CD8-positive, alpha-beta memory T cell (primary cell): ENCODE measurements around the gene PYGM. TPM values are rescaled to one million over a fixed set of nuclear protein-coding genes. Genes with fewer than 3 reads are reported as not detected.
A peak's percentile ranks its signal among the peaks of the same experiment; 100 is the strongest.

Source experiments
- CTCF ChIA-PET: fragments of 350-600 bp; sonication (Branson Sonifier 250); formaldehyde crosslinking; loops from one replicate; lab custom pipeline; 2021; ENCODE audit warnings: antibody characterized with exemption; lab: Charles Lee
- POLR2A ChIA-PET: fragments of 350-600 bp; sonication (Branson Sonifier 250); formaldehyde crosslinking; loops from one replicate; lab custom pipeline; 2021; ENCODE audit warnings: antibody characterized with exemption; lab: Charles Lee
- DNase-seq, 5 donors: peaks; one replicate each; pipeline versions ENCODE4 v3.0.0 to v3.0.0-alpha.2; 2020 to 2022; ENCODE audit warnings: mixed read lengths in 1 of 5
- H3K27ac ChIP-seq: one replicate; pipeline ENCODE4 v1.7.0; 2013; ENCODE audit warnings: low read depth, mild to moderate bottlenecking, low read length, moderate library complexity
- H3K27me3 ChIP-seq: 2 replicates; pipeline ENCODE4 v1.7.0; 2013; ENCODE audit warnings: low read length, mild to moderate bottlenecking; ENCODE audit not compliant: insufficient read depth, poor library complexity, severe bottlenecking
- H3K36me3 ChIP-seq: 2 replicates; pipeline ENCODE4 v1.7.0; 2013; ENCODE audit warnings: mild to moderate bottlenecking, low read length, moderate library complexity; ENCODE audit not compliant: insufficient read depth
- H3K4me1 ChIP-seq: 2 replicates; pipeline ENCODE4 v1.7.0; 2013; ENCODE audit warnings: mild to moderate bottlenecking, low read length, moderate library complexity; ENCODE audit not compliant: insufficient read depth
- H3K4me3 ChIP-seq: 2 replicates; pipeline ENCODE4 v1.7.0; 2013; ENCODE audit warnings: mild to moderate bottlenecking, low read length
- H3K9me3 ChIP-seq: 2 replicates; pipeline ENCODE4 v1.7.0; 2013; ENCODE audit warnings: mild to moderate bottlenecking, low read length
- H3K27ac Mint-ChIP-seq, 8 donors: one replicate each; pipeline ENCODE4 v1.8.0; 2020 to 2021; ENCODE audit warnings: mixed read lengths in 8 of 8, mild to moderate bottlenecking in 6 of 8, inconsistent platforms in 3 of 8, moderate library complexity in 3 of 8
- H3K27me3 Mint-ChIP-seq, 2 donors: one replicate each; pipeline ENCODE4 v1.8.0; 2020 to 2021; ENCODE audit warnings: mixed read lengths in 2 of 2, mild to moderate bottlenecking in 1 of 2, moderate library complexity in 1 of 2
- H3K36me3 Mint-ChIP-seq, 3 donors: one replicate each; pipeline ENCODE4 v1.8.0; 2020 to 2021; ENCODE audit warnings: mixed read lengths in 3 of 3, inconsistent platforms in 1 of 3, mild to moderate bottlenecking in 1 of 3
- H3K4me1 Mint-ChIP-seq, 3 donors: one replicate each; pipeline ENCODE4 v1.8.0; 2020 to 2021; ENCODE audit warnings: mixed read lengths in 3 of 3, inconsistent platforms in 1 of 3, mild to moderate bottlenecking in 1 of 3
- H3K4me3 Mint-ChIP-seq, 7 donors: one replicate each; pipeline ENCODE4 v1.8.0; 2020 to 2021; ENCODE audit warnings: mixed read lengths in 7 of 7, mild to moderate bottlenecking in 6 of 7, moderate library complexity in 4 of 7, inconsistent platforms in 2 of 7
- H3K9me3 Mint-ChIP-seq, 5 donors: one replicate each; pipeline ENCODE4 v1.8.0; 2020 to 2022; ENCODE audit warnings: mixed read lengths in 5 of 5, mild to moderate bottlenecking in 3 of 5, moderate library complexity in 2 of 5, inconsistent platforms in 1 of 5
- polyA plus RNA-seq: library from polyadenylated mRNA; unstranded; fragments of 300-500 nt; fragmentation: Illumina TruSeq; gene quantifications from one replicate; pipeline ENCODE4 v1.2.3, GENCODE V29; 2021
- total RNA-seq, 2 experiments: library from RNA; stranded (reverse); gene quantifications; one replicate each; pipeline ENCODE4 v1.2.3, GENCODE V29; 2021

PYGM gene
- total and polyA plus RNA-seq, 3 experiments from 2014 or later = 0.15 to 2.2 (median 2.2) TPM

GRCh38 chr11:64750361-64751054, 9.3 kb downstream of the PYGM start:
- H3K36me3 ChIP-seq = peaks cover 6% of the 10 kb centered on the region
- peaks cover 23% of the 10 kb centered on the region for H3K4me1 ChIP-seq
- Mint-ChIP-seq H3K36me3 (peaks cover 0 to 32% (median 2%) of the 10 kb centered on the region in 3 donors), H3K27me3 (no peaks in the 10 kb centered on the region), H3K27ac (peak overlapping the region in 4 of 8 donors; percentile 17 to 90 (median 48)), H3K4me3 (no peak overlapping the region), H3K9me3 (no peaks in the 10 kb centered on the region), H3K4me1 (peaks cover 19 to 38% (median 32%) of the 10 kb centered on the region in 3 donors)
- peak in 1 of 5 donors; percentile 29 for DNase-seq
- CTCF ChIA-PET = interaction anchor here (18.5 kb wide), 1 partner anchor 16 kb away, joined by 441 read pairs; the partner anchor contains the start of genes PYGM and SF1
- no peaks in the 10 kb centered on the region for H3K27me3 ChIP-seq
- H3K27ac ChIP-seq = no peak overlapping the region
- POLR2A ChIA-PET = no interaction called here
- H3K9me3 ChIP-seq = no peaks in the 10 kb centered on the region
- no peak overlapping the region for H3K4me3 ChIP-seq

- Mint-ChIP-seq H3K4me3 (peak overlapping the region in 5 of 7 donors; percentile 13 to 35 (median 32)), H3K4me1 (peaks cover 26 to 47% (median 35%) of the 10 kb centered on the region in 3 donors), H3K27me3 (peaks cover 0 to 7% of the 10 kb centered on the region in 2 donors), H3K27ac (peak overlapping the region in 5 of 8 donors; percentile 55 to 95 (median 78)), H3K9me3 (no peaks in the 10 kb centered on the region), H3K36me3 (peaks cover 0 to 39% (median 2%) of the 10 kb centered on the region in 3 donors)
- ChIA-PET POLR2A (interaction anchor here (6.6 to 8.0 kb wide), 2 partner anchors 17 to 29 kb away, joined by 158 to 220 read pairs; partner anchors contain the start of genes PYGM and SF1), CTCF (interaction anchor here (1.0 to 18.5 kb wide), 4 partner anchors 19 to 146 kb away, joined by 3 to 441 read pairs (median 5); partner anchors contain the start of genes MEN1, PYGM and SF1)
- no peaks in the 10 kb centered on the region for H3K27me3 ChIP-seq
- peaks cover 23% of the 10 kb centered on the region for H3K4me1 ChIP-seq
- no peaks in the 10 kb centered on the region for H3K9me3 ChIP-seq
- H3K27ac ChIP-seq = no peak overlapping the region
- H3K36me3 ChIP-seq = peaks cover 6% of the 10 kb centered on the region
- DNase-seq = no peak
- H3K4me3 ChIP-seq = no peak overlapping the region
Measured at GRCh38 chr11:64747961-64748665, 11.7 kb downstream of the PYGM start.

- peak overlapping the region; percentile 64 to 100 (median 82) for H3K27ac Mint-ChIP-seq
- H3K4me3 Mint-ChIP-seq = peak overlapping the region; percentile 54 to 98 (median 65)
- ChIA-PET CTCF (interaction anchor here (1.0 to 18.5 kb wide), 3 partner anchors 21 to 148 kb away, joined by 3 to 441 read pairs (median 6); partner anchors contain the start of genes PYGM and SF1), POLR2A (interaction anchor here (6.6 to 8.0 kb wide), 2 partner anchors 19 to 31 kb away, joined by 158 to 220 read pairs; partner anchors contain the start of genes PYGM and SF1)
- no peak for DNase-seq
- H3K9me3 ChIP-seq = no peaks in the 10 kb centered on the region
- no peaks in the 10 kb centered on the region for H3K27me3 ChIP-seq
- peaks cover 30 to 53% (median 31%) of the 10 kb centered on the region in 3 donors for H3K4me1 Mint-ChIP-seq
- peaks cover 2% of the 10 kb centered on the region for H3K36me3 ChIP-seq
- peaks cover 0 to 7% of the 10 kb centered on the region in 2 donors for H3K27me3 Mint-ChIP-seq
- no peaks in the 10 kb centered on the region for H3K9me3 Mint-ChIP-seq
- peak overlapping the region; percentile 95 for H3K27ac ChIP-seq
- H3K4me1 ChIP-seq = peaks cover 31% of the 10 kb centered on the region
- H3K4me3 ChIP-seq = no peak overlapping the region
- H3K36me3 Mint-ChIP-seq = peaks cover 0 to 29% (median 2%) of the 10 kb centered on the region in 3 donors
Measured at GRCh38 chr11:64746486-64746885, 13.3 kb downstream of the PYGM start.

- Mint-ChIP-seq H3K4me1 (peaks cover 31 to 56% (median 35%) of the 10 kb centered on the region in 3 donors), H3K9me3 (no peaks in the 10 kb centered on the region), H3K4me3 (peak overlapping the region; percentile 93 to 98 (median 97)), H3K27me3 (peaks cover 0 to 7% of the 10 kb centered on the region in 2 donors), H3K36me3 (peaks cover 0 to 28% (median 2%) of the 10 kb centered on the region in 3 donors), H3K27ac (peak overlapping the region; percentile 93 to 100 (median 99))
- H3K27ac ChIP-seq = peak overlapping the region; percentile 95
- H3K4me3 ChIP-seq = peak overlapping the region; percentile 94
- H3K36me3 ChIP-seq = peaks cover 9% of the 10 kb centered on the region
- DNase-seq = peak; percentile 72 to 92 (median 89)
- H3K9me3 ChIP-seq = no peaks in the 10 kb centered on the region
- peaks cover 34% of the 10 kb centered on the region for H3K4me1 ChIP-seq
- ChIA-PET POLR2A (interaction anchor here (0.5 to 8.0 kb wide), 12 partner anchors 11 to 428 kb away, joined by 3 to 220 read pairs (median 6); partner anchors contain the start of genes EHD1, MAP4K2, MEN1 and PPP2R5B), CTCF (interaction anchor here (2.0 to 18.5 kb wide), 4 partner anchors 21 to 149 kb away, joined by 6 to 441 read pairs (median 8); partner anchors contain the start of genes PYGM and SF1)
- no peaks in the 10 kb centered on the region for H3K27me3 ChIP-seq
Measured at GRCh38 chr11:64745521-64746328, 14.0 kb downstream of the PYGM start.

GRCh38 chr11:64745189-64745520, 14.6 kb downstream of the PYGM start:
- H3K9me3 Mint-ChIP-seq = no peaks in the 10 kb centered on the region
- H3K4me3 ChIP-seq = peak overlapping the region; percentile 94
- H3K36me3 Mint-ChIP-seq = peaks cover 5 to 30% (median 5%) of the 10 kb centered on the region in 3 donors
- peak overlapping the region; percentile 93 to 98 (median 97) for H3K4me3 Mint-ChIP-seq
- H3K27me3 Mint-ChIP-seq = peaks cover 0 to 7% of the 10 kb centered on the region in 2 donors
- peaks cover 14% of the 10 kb centered on the region for H3K36me3 ChIP-seq
- POLR2A ChIA-PET = interaction anchor here (0.5 to 8.0 kb wide), 15 partner anchors 11 to 428 kb away, joined by 3 to 220 read pairs (median 6); partner anchors contain the start of genes EHD1, MAP4K2, MEN1 and PPP2R5B
- peak overlapping the region; percentile 95 for H3K27ac ChIP-seq
- CTCF ChIA-PET = interaction anchor here (1.1 to 18.5 kb wide), 6 partner anchors 22 to 350 kb away, joined by 3 to 441 read pairs (median 8); partner anchors contain the start of genes PYGM and SF1
- H3K27me3 ChIP-seq = no peaks in the 10 kb centered on the region
- peak; percentile 70 to 98 (median 93) for DNase-seq
- peaks cover 31% of the 10 kb centered on the region for H3K4me1 ChIP-seq
- H3K27ac Mint-ChIP-seq = peak overlapping the region; percentile 93 to 100 (median 99)
- H3K4me1 Mint-ChIP-seq = peaks cover 31 to 56% (median 35%) of the 10 kb centered on the region in 3 donors
- no peaks in the 10 kb centered on the region for H3K9me3 ChIP-seq

- peak overlapping the region; percentile 95 for H3K27ac ChIP-seq
- Mint-ChIP-seq H3K27ac (peak overlapping the region; percentile 94 to 100 (median 99)), H3K36me3 (peaks cover 6 to 33% (median 6%) of the 10 kb centered on the region in 3 donors), H3K27me3 (peaks cover 0 to 7% of the 10 kb centered on the region in 2 donors), H3K4me3 (peak overlapping the region; percentile 95 to 99 (median 97)), H3K9me3 (no peaks in the 10 kb centered on the region), H3K4me1 (peaks cover 31 to 58% (median 34%) of the 10 kb centered on the region in 3 donors)
- no peaks in the 10 kb centered on the region for H3K27me3 ChIP-seq
- POLR2A ChIA-PET = interaction anchor here (0.5 to 8.0 kb wide), 16 partner anchors 12 to 1876 kb away, joined by 3 to 220 read pairs (median 5); partner anchors contain the start of genes MAP4K2, MEN1, PPP2R5B and PRDX5
- peak in 3 of 5 donors; percentile 37 to 68 (median 50) for DNase-seq
- no peaks in the 10 kb centered on the region for H3K9me3 ChIP-seq
- peaks cover 14% of the 10 kb centered on the region for H3K36me3 ChIP-seq
- CTCF ChIA-PET = interaction anchor here (0.7 to 18.5 kb wide), 13 partner anchors 8 to 354 kb away, joined by 3 to 441 read pairs (median 3); partner anchors contain the start of genes CDC42BPG, NRXN2, PYGM and SF1
- peak overlapping the region; percentile 94 for H3K4me3 ChIP-seq
- peaks cover 31% of the 10 kb centered on the region for H3K4me1 ChIP-seq
Measured at GRCh38 chr11:64744544-64745188, 15.1 kb downstream of the PYGM start.
